Bronchial epithelial cell (primary cell): ENCODE data around the gene MELK. TPM values are rescaled to one million over a fixed set of nuclear protein-coding genes. Genes with fewer than 3 reads are reported as not detected.

Source experiments
- DNase-seq: peaks from one replicate; pipeline ENCODE4 v3.0.0-alpha.2; 2010; ENCODE audit warnings: low read depth
- FAIRE-seq: peaks from 2 replicates; lab custom pipeline; 2011; peaks lifted over from hg19 to GRCh38; lab: Jason Lieb, UNC
- H3K27me3 ChIP-seq: 2 replicates; pipeline ENCODE4 v1.5.1; 2011; ENCODE audit warnings: low read length; ENCODE audit not compliant: control insufficient read depth, insufficient read depth
- H3K36me3 ChIP-seq: 2 replicates; pipeline ENCODE4 v1.5.1; 2011; ENCODE audit warnings: low read length; ENCODE audit not compliant: control insufficient read depth, insufficient read depth
- H3K4me3 ChIP-seq: 2 replicates; pipeline ENCODE4 v1.5.1; 2011; ENCODE audit warnings: mild to moderate bottlenecking, low read depth, low read length, control low read depth
- total RNA-seq: library from RNA; depleted of rRNA; stranded (reverse); fragments of >200 nt; gene quantifications from 2 replicates; pipeline ENCODE4 v1.2.1, GENCODE V29; 2014
- TF ChIP-seq, protein P1 (sequence below): IDR thresholded peaks from 2 replicates; pipeline ENCODE4 v1.5.1; 2011; ENCODE audit warnings: mild to moderate bottlenecking, moderate library complexity, low read length, control low read depth, inconsistent platforms; ENCODE audit not compliant: insufficient read depth, severe bottlenecking

The MELK gene
- total RNA-seq, 1 donor from 2014 or later, result 8.2 TPM

DNA sequence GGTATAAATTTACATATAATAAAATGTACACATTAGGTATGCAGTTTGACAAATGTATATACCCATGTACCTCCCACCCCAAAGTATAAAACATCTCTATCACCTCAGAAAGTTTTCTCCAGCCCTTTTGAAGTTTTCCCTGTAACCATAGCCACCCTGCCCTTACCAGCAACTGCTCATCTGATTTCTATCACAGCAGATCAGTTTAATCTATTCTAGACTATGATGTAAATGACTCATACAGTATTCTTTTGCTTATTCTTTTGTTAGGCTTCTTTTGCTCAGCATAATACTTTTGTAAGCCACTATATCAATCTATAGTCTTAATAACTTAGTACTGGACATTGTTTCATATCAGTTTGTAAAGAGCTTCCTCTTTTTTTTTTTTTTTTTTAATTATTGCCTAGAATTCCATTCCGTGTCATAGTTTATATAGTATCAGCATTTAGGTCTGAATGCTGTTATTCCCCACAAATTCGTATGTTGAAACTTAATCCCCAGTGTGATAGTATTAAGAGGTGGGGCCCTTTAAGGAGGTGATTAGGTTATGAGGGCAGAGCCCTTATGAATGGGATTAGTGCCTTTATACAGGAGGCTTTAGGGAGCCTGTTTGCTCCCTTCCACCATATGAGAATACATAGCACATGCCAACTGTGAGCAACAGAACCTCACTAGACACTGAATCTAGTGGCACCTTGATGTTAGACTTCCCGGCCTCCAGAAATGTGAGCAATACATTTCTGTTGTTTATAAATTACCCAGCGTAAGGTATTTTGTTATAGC is 20.3 kb downstream of the MELK start:
- no peak for FAIRE-seq

DNA sequence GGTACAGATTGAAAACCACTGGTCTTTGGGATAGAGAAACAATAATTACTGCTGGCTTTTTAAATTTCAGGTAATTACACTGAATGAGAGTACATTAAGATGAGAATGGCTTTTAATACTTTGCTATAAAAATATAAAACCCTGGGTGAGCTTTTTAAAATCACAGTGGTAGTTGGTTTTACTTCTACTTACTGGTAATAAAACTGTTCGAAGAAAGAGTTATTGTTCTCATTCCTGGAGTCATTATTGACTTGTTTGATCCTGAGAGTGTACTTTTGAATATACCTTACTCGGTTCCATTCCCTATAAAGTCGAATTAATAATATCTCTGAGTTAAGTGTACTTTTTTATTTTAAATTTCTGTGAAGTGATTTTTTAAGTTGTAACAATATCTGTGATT is 21.5 kb downstream of the MELK start:
- Histone ChIP-seq H3K4me3 (no peak overlapping the region), H3K36me3 (no peaks in the 10 kb centered on the region), H3K27me3 (no peaks in the 10 kb centered on the region)
- no peak for FAIRE-seq
- no peak for DNase-seq
- TF ChIP-seq, protein P1, sequence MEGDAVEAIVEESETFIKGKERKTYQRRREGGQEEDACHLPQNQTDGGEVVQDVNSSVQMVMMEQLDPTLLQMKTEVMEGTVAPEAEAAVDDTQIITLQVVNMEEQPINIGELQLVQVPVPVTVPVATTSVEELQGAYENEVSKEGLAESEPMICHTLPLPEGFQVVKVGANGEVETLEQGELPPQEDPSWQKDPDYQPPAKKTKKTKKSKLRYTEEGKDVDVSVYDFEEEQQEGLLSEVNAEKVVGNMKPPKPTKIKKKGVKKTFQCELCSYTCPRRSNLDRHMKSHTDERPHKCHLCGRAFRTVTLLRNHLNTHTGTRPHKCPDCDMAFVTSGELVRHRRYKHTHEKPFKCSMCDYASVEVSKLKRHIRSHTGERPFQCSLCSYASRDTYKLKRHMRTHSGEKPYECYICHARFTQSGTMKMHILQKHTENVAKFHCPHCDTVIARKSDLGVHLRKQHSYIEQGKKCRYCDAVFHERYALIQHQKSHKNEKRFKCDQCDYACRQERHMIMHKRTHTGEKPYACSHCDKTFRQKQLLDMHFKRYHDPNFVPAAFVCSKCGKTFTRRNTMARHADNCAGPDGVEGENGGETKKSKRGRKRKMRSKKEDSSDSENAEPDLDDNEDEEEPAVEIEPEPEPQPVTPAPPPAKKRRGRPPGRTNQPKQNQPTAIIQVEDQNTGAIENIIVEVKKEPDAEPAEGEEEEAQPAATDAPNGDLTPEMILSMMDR, result no peak

More for the DNA sequence above, 20.3 kb downstream of the MELK start:
- H3K4me3 ChIP-seq, result no peak overlapping the region
- H3K36me3 ChIP-seq, result no peaks in the 10 kb centered on the region
- DNase-seq, result no peak
- no peaks in the 10 kb centered on the region for H3K27me3 ChIP-seq
- TF ChIP-seq, protein P1, result no peak

DNA sequence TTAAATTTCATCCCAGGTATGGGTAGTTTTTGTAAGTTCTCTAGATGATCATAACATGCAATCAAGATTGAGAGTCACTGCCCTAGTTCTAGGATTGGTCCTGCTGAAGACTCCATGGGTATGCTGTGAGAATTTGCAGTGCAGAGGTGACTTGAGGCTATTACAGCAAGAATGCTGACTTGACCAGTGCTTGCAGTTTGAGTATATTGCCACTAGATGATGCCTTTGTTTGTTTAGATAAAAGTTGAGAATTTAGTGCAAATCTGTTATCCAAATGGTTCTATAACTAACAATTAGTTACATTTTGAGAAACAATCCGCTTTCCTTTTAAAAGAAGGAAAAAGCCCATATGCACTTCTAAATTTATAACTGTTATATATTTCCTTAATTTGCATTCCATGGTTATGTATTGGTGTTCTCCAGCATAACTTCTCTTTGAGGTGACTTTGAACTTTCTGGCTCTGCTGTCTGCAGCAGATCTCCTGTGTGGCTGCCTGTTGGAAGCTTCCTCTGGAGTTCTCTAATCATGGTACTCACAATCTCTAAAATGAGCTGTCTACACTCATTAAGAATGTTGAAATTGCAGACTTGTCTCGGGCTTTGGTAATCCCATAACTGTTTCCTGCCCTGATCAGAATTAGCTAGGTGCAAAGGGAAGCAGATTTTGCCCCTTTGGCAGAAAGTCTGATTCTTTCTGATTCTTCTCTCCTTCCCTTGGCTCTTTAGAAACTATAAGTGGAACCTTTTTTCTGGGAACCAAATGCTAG is 24.9 kb downstream of the MELK start:
- no peaks in the 10 kb centered on the region for H3K27me3 ChIP-seq
- no peaks in the 10 kb centered on the region for H3K36me3 ChIP-seq
- no peak for FAIRE-seq
- H3K4me3 ChIP-seq, result no peak overlapping the region
- peak; percentile 52 for DNase-seq
- TF ChIP-seq, protein P1, result peak; percentile 72

DNA sequence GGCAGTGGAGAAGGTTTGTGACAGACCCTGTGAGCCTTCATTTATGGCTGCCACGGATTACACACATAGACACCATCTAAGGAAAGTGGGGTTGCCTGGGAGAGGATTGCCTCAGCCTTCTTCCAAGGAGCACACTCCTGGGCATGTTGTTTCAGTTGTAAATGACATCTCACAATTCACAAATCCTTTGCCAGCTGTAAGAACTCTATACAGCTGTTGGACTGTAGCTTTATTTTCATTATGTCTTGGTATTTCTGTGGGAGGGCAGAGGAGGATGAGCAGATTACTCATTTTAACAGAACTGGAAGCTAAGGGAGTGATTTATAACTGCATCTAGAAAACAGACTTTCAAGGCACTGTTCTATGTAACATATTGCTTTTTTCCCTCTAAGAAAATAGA is 25.6 kb downstream of the MELK start:
- Histone ChIP-seq H3K36me3 (no peaks in the 10 kb centered on the region), H3K4me3 (no peak overlapping the region), H3K27me3 (no peaks in the 10 kb centered on the region)
- DNase-seq (no peak), FAIRE-seq (no peak)
- TF ChIP-seq, protein P1, result no peak

DNA sequence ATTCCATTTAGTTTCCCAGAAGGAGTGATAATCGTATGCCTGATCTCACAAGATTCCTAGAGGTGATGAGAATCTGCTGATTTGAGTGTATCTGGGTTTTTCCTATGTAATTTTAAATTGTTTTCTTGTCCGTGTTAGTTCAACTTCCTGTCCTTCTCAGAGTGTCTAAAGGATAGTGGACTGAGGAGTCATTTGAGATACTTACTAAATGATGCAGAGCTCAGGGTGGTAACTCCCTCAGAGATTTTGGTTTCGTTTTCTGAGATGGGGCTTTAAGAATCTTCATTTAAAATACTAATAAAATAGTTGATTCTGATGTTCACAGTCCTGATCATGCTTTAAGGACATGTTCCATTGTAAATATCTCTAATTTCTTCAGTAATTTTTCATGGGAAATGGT is 30.3 kb downstream of the MELK start:
- TF ChIP-seq, protein P1, result no peak
- no peak for FAIRE-seq
- no peaks in the 10 kb centered on the region for H3K36me3 ChIP-seq

More for the DNA sequence above, 30.3 kb downstream of the MELK start:
- Histone ChIP-seq H3K4me3 (no peak overlapping the region), H3K27me3 (no peaks in the 10 kb centered on the region)
- DNase-seq, result no peak
